K562 (cell line): Measurements from ENCODE around the gene RWDD1. TPM values are rescaled to one million over a fixed set of nuclear protein-coding genes. Genes with fewer than 3 reads are reported as not detected.

Source experiments
- ATAC-seq: fragments of 200-7000 bp; cut with Tn5 transposase; 3 replicates; pipeline ENCODE4 v1.9.1; 2020; ENCODE audit warnings: moderate library complexity
- BruUV-seq: library from RNA; stranded (reverse); fragments of 400-500 nt; replicated peaks from 2 replicates; lab custom pipeline; 2021; lab: Mats Ljungman, UMichigan
- CTCF ChIA-PET: fragments of 300-600 bp; formaldehyde crosslinking; extraction: SDS; loops from one replicate; lab custom pipeline; 2021; ENCODE audit warnings: low intra/inter-chr PET ratio; lab: Yijun Ruan, JAX
- POLR2A ChIA-PET: fragments of 300-600, 350-650 bp; sonication (Branson Sonifier 250); formaldehyde crosslinking; extraction: SDS; loops from one replicate; lab custom pipeline; 2021; ENCODE audit warnings: antibody characterized with exemption, inconsistent platforms; lab: Yijun Ruan, JAX
- DNase-seq, 4 experiments: peaks; one replicate each; pipeline versions ENCODE4 v3.0.0 to v3.0.0-alpha.2; 2011 to 2018; ENCODE audit warnings: low spot score in 3 of 4, mixed read lengths in 3 of 4; ENCODE audit errors: extremely low read depth in 1 of 4
- FAIRE-seq: peaks from 2 replicates; lab custom pipeline; 2011; peaks lifted over from hg19 to GRCh38; lab: Jason Lieb, UNC
- H2AFZ ChIP-seq: 2 replicates; pipeline ENCODE4 v1.6.0; 2011; ENCODE audit warnings: low read depth, low read length, control low read depth, inconsistent platforms
- H3K27ac ChIP-seq: fragments of 200-600 bp; 3 replicates; pipeline ENCODE4 v1.8.0; 2011; ENCODE audit warnings: low read depth, mild to moderate bottlenecking, control low read depth, inconsistent platforms, low read length, moderate library complexity, mixed read lengths; ENCODE audit errors: extremely low read depth
- H3K27me3 ChIP-seq, 2 experiments: fragments of 300-600 bp in 1 of 2; 2 replicates in 1 of 2; 3 replicates in 1 of 2; pipeline versions ENCODE4 v1.6.0 to v1.8.0; 2011; ENCODE audit warnings: inconsistent platforms in 2 of 2, low read length in 2 of 2, mild to moderate bottlenecking in 1 of 2, mixed read lengths in 1 of 2, moderate library complexity in 1 of 2; ENCODE audit not compliant: control insufficient read depth in 2 of 2, insufficient read depth in 2 of 2
- H3K36me3 ChIP-seq: fragments of 300-600 bp; 3 replicates; pipeline ENCODE4 v1.8.0; 2011; ENCODE audit warnings: mild to moderate bottlenecking, low read length, inconsistent platforms; ENCODE audit not compliant: control insufficient read depth, insufficient read depth
- H3K4me1 ChIP-seq, 2 experiments: fragments of 200-600 bp in 1 of 2; replicated peaks in 1 of 2; 2 replicates in 1 of 2; 3 replicates in 1 of 2; pipeline versions ENCODE4 v1.5.1 to v1.8.0; 2011; ENCODE audit warnings: inconsistent platforms in 2 of 2, low read length in 2 of 2, mild to moderate bottlenecking in 1 of 2, mixed read lengths in 1 of 2, moderate library complexity in 1 of 2; ENCODE audit not compliant: control insufficient read depth in 2 of 2, insufficient read depth in 2 of 2
- H3K4me2 ChIP-seq: 2 replicates; pipeline ENCODE4 v1.6.1; 2011; ENCODE audit warnings: low read length, control low read depth, inconsistent platforms, mixed read lengths; ENCODE audit not compliant: insufficient read depth
- H3K4me3 ChIP-seq: fragments of 200-600 bp; sonication (generic), shearing (Covaris generic); 2 replicates; pipeline ENCODE4 v1.5.1; 2016; ENCODE audit warnings: control low read depth, inconsistent platforms
- H3K79me2 ChIP-seq: fragments of 200-600 bp; 3 replicates; pipeline ENCODE4 v1.8.0; 2011; ENCODE audit warnings: low read length, inconsistent platforms; ENCODE audit not compliant: control insufficient read depth, insufficient read depth
- H3K9ac ChIP-seq, 2 experiments: 2 replicates each; pipeline versions ENCODE4 v1.6.0 to v1.6.1; 2011; ENCODE audit warnings: low read depth in 2 of 2, low read length in 2 of 2, control low read depth in 1 of 2, inconsistent platforms in 1 of 2, mild to moderate bottlenecking in 1 of 2, mixed read lengths in 1 of 2; ENCODE audit not compliant: insufficient read depth in 1 of 2
- H3K9me1 ChIP-seq: one replicate; pipeline ENCODE4 v1.6.0; 2011; ENCODE audit warnings: inconsistent platforms, mild to moderate bottlenecking, low read length, moderate library complexity; ENCODE audit not compliant: control insufficient read depth, insufficient read depth
- H3K9me3 ChIP-seq: replicated peaks from 2 replicates; pipeline ENCODE4 v1.5.1; 2011; ENCODE audit warnings: low read depth, low read length, inconsistent platforms; ENCODE audit not compliant: control insufficient read depth, insufficient read depth
- H4K20me1 ChIP-seq: replicated peaks from 2 replicates; pipeline ENCODE4 v1.6.1; 2011; ENCODE audit warnings: low read length, inconsistent platforms, mixed read lengths; ENCODE audit not compliant: control insufficient read depth, insufficient read depth
- CEBPB ChIP-seq: fragments of 450-650 bp; IDR thresholded peaks from 2 replicates; pipeline ENCODE4 v1.6.1; 2016; ENCODE audit warnings: missing genetic modification characterization, missing compliant biosample characterization
- CREB3 ChIP-seq: fragments of 450-650 bp; conservative IDR thresholded peaks from 2 replicates; pipeline ENCODE4 v1.6.1; 2016; ENCODE audit warnings: missing genetic modification characterization, low read depth, mild to moderate bottlenecking, missing compliant biosample characterization, moderate library complexity
- HDAC1 ChIP-seq, 2 experiments: fragments of 450-650 bp; IDR thresholded peaks; 2 replicates each; pipeline ENCODE4 v1.6.1; 2016 to 2017; ENCODE audit warnings: inconsistent platforms in 1 of 2, mild to moderate bottlenecking in 1 of 2, moderate library complexity in 1 of 2
- HDAC2 ChIP-seq: fragments of 450-650 bp; IDR thresholded peaks from 2 replicates; pipeline ENCODE4 v1.6.1; 2016; ENCODE audit warnings: mild to moderate bottlenecking
- HDAC8 ChIP-seq: fragments of 450-650 bp; IDR thresholded peaks from 2 replicates; pipeline ENCODE4 v1.6.1; 2016; ENCODE audit warnings: mild to moderate bottlenecking, missing genetic modification characterization, moderate library complexity, missing compliant biosample characterization
- JUND ChIP-seq, 2 experiments: IDR thresholded peaks; 2 replicates in 1 of 2; 3 replicates in 1 of 2; pipeline ENCODE4 v1.6.1; 2011; ENCODE audit warnings: borderline replicate concordance in 2 of 2, low read depth in 2 of 2, low read length in 2 of 2, improper control_type of control experiment in 1 of 2, missing biosample characterization in 1 of 2, missing genetic modification characterization in 1 of 2, missing genetic modification reagents in 1 of 2
- NCOA2 ChIP-seq, 2 experiments: fragments of 450-650 bp; IDR thresholded peaks; 2 replicates each; pipeline ENCODE4 v1.6.1; 2018; ENCODE audit warnings: mild to moderate bottlenecking in 2 of 2, moderate library complexity in 1 of 2; ENCODE audit not compliant: partially characterized antibody in 2 of 2
- POLR2H ChIP-seq: IDR thresholded peaks from 2 replicates; pipeline ENCODE4 v1.6.1; 2016; ENCODE audit warnings: missing genetic modification characterization, low read depth, mild to moderate bottlenecking, control low read depth, missing compliant biosample characterization, moderate library complexity
- SIRT6 ChIP-seq: IDR thresholded peaks from one replicate; pipeline ENCODE4 v1.6.1; 2012; ENCODE audit warnings: low read depth, mild to moderate bottlenecking, control low read depth, inconsistent platforms, low read length, moderate library complexity
- SREBF1 ChIP-seq: fragments of 150-350 bp; IDR thresholded peaks from 2 replicates; pipeline ENCODE4 v1.6.1; 2014; ENCODE audit warnings: antibody characterized with exemption, low read depth, low read length, borderline replicate concordance
- TARDBP ChIP-seq: fragments of 450-650 bp; IDR thresholded peaks from 2 replicates; pipeline ENCODE4 v1.6.1; 2016
- USF1 ChIP-seq: sonication (generic); formaldehyde crosslinking; IDR thresholded peaks from 2 replicates; pipeline ENCODE4 v1.9.0; 2022; ENCODE audit warnings: mild to moderate bottlenecking, missing genetic modification reagents
- ZBTB12 ChIP-seq: fragments of 250-450 bp; sonication (Bioruptor Pico); IDR thresholded peaks from 2 replicates; pipeline ENCODE4 v1.4.0; 2020
- ZNF740 ChIP-seq, 3 experiments: fragments of 200-800 bp in 1 of 3; sonication (Bioruptor generic) in 1 of 3; sonication (generic) in 1 of 3; formaldehyde crosslinking in 1 of 3; IDR thresholded peaks; 2 replicates each; pipeline versions ENCODE4 v1.6.1 to v1.8.0; 2016 to 2022; ENCODE audit warnings: mild to moderate bottlenecking in 2 of 3, missing compliant biosample characterization in 2 of 3, missing genetic modification characterization in 2 of 3, missing genetic modification reagents in 1 of 3
- WGBS: fragments of 100-300 bp; shearing (Covaris generic); methylation state at CpG from one replicate; pipeline ENCODE4 v1.1.6; 2016; ENCODE audit warnings: low coverage, mixed read lengths; ENCODE audit not compliant: insufficient coverage; ENCODE audit errors: missing lambda C conversion rate; 5-methylcytosine and 5-hydroxymethylcytosine counted together
- in situ Hi-C: fragments of 300-500 bp; cut with MboI; formaldehyde crosslinking; loops from 4 replicates; pipeline ENCODE4 v1.15.0; 2018; ENCODE audit warnings: inconsistent platforms, mixed read lengths
- intact Hi-C: fragments of 100-400 bp; cut with micrococcal nuclease; formaldehyde crosslinking; loops from 2 replicates; pipeline ENCODE4 v1.14.2; 2022
- polyA plus RNA-seq, 8 experiments: library from polyadenylated mRNA; depleted of rRNA in 4 of 8; stranded (reverse) in 5 of 8; unstranded in 3 of 8; fragments of >200 nt; fragmentation: Nextera tagmentation in 2 of 8; fragmentation: Illumina TruSeq in 1 of 8; extraction: Ambion mirVana in 2 of 8; extraction: Trizol in 1 of 8; gene quantifications; 2 replicates each; pipeline versions ENCODE4 v1.2.1 to v1.2.3, GENCODE V29; 2011 to 2014; ENCODE audit warnings: inconsistent platforms in 1 of 8, missing spikeins in 1 of 8
- total RNA-seq, 7 experiments: library from RNA; depleted of rRNA in 6 of 7; stranded (reverse); fragments of >200 nt in 6 of 7; fragmentation: Illumina TruSeq in 2 of 7; extraction: Trizol in 2 of 7; gene quantifications; 2 replicates each; pipeline versions ENCODE4 v1.2.1 to v1.2.3, GENCODE V29; 2011 to 2021; ENCODE audit warnings: low replicate concordance in 1 of 7

The RWDD1 gene
- total and polyA plus RNA-seq, 9 of the 15 experiments (the other 6 are each of a cell fraction or from before 2014, with no cell fraction given), result 31.9 to 89.8 (median 48.7) TPM

GRCh38 chr6:116564311-116564710 lies 7.0 kb upstream of the RWDD1 start:
- no peak overlapping the region for H3K9ac ChIP-seq
- H3K79me2 ChIP-seq, result no peaks in the 10 kb centered on the region
- ChIA-PET CTCF (no interaction called here), POLR2A (no interaction called here)
- no peaks in the 10 kb centered on the region for H3K9me3 ChIP-seq
- no peaks in the 10 kb centered on the region for H3K9me1 ChIP-seq
- no TSS peak for BruUV-seq
- H4K20me1 ChIP-seq, result no peaks in the 10 kb centered on the region
- H3K4me2 ChIP-seq, result no peak overlapping the region
- ATAC-seq, result no peak
- no peaks in the 10 kb centered on the region for H3K36me3 ChIP-seq
- no peak overlapping the region for H3K27ac ChIP-seq
- DNase-seq, result no peak
- intact Hi-C loops (no loop called here), in situ Hi-C loops (no loop called here)
- no peak overlapping the region for H3K4me3 ChIP-seq
- H2AFZ ChIP-seq, result no peak overlapping the region
- WGBS, result 91% methylated on average over 5 of the region's 7 CpGs
- no peaks in the 10 kb centered on the region for H3K27me3 ChIP-seq
- peaks cover 17 to 18% of the 10 kb centered on the region in 2 experiments; a peak in 4 of 5 replicates for H3K4me1 ChIP-seq
- FAIRE-seq, result no peak
- TF ChIP-seq HDAC1 (IDR thresholded peaks at IDR 0.05) (no peak), CEBPB (tag) (no peak), SREBF1 (no peak), ZBTB12 (CRISPR knock-in tag) (no peak), CREB3 (no peak), JUND (IDR thresholded peaks at IDR 0.05; ENCODE audit: borderline replicate concordance, low read depth, low read length) (no peak), JUND (tag; IDR thresholded peaks at IDR 0.05; ENCODE audit: borderline replicate concordance, low read depth, low read length) (no peak), USF1 (CRISPR knock-in tag) (no peak), POLR2H (no peak), TARDBP (no peak), SIRT6 (no peak), NCOA2 (IDR thresholded peaks at IDR 0.05; ENCODE audit: partially characterized antibody in 2 of 2) (no peak), HDAC8 (tag) (no peak), HDAC2 (no peak), ZNF740 (CRISPR knock-in tag; IDR thresholded peaks at IDR 0.05) (no peak), ZNF740 (tag; IDR thresholded peaks at IDR 0.05) (no peak)
